Endometrial microvascular endothelial cells (primary cell): ENCODE measurements around the gene GOLGA8A. TPM values are rescaled to one million over a fixed set of nuclear protein-coding genes. Genes with fewer than 3 reads are reported as not detected.
"Not testable (repeated sequence)": the region's sequence is repeated elsewhere in the genome, so short reads cannot be mapped to it uniquely, and the experiment has no call there.

Experiments
- in situ Hi-C: cut with HindIII; loops from 2 replicates; pipeline ENCODE4 v1.10.0; 2017; ENCODE audit warnings: low sequenced_read_pairs, low pct_unique_long_range_greater_than_20kb; ENCODE audit errors: inconsistent ontology term
- total RNA-seq: library from RNA; depleted of rRNA; stranded (reverse); fragments of >200 nt; gene quantifications from one replicate; pipeline ENCODE4 v1.2.3, GENCODE V29; 2015; ENCODE audit errors: inconsistent ontology term

The GOLGA8A gene
- 4.6 TPM for total RNA-seq

- in situ Hi-C loops, result no loop called here
These were observed at the start of gene GOLGA8A for GRCh38 chr15:34437687-34438086. Gene GOLGA8A, minus strand, starts transcription at chr15:34437808. Its CDS starts 48,117 bp downstream, at chr15:34389691.

GRCh38 chr15:34483644-34484043 is 46.0 kb upstream of the GOLGA8A start:
- in situ Hi-C loops, result no loop called here

GRCh38 chr15:34481370-34481769 is 43.8 kb upstream of the GOLGA8A start:
- in situ Hi-C loops, result no loop called here

- in situ Hi-C loops, result no loop called here
These were observed 36.2 kb upstream of the GOLGA8A start for GRCh38 chr15:34473840-34474239.

- in situ Hi-C loops, result no loop called here
These were observed 35.3 kb upstream of the GOLGA8A start for GRCh38 chr15:34472947-34473346.

GRCh38 chr15:34470892-34471291 is 33.3 kb upstream of the GOLGA8A start:
- in situ Hi-C loops, result no loop called here

- in situ Hi-C loops, result no loop called here
These were observed 32.5 kb upstream of the GOLGA8A start for GRCh38 chr15:34470091-34470490.

GRCh38 chr15:34461730-34462129 is 24.1 kb upstream of the GOLGA8A start:
- in situ Hi-C loops, result no loop called here

- in situ Hi-C loops, result no loop called here
These were observed 22.8 kb upstream of the GOLGA8A start for GRCh38 chr15:34460451-34460850.

GRCh38 chr15:34456658-34457057 is 19.1 kb upstream of the GOLGA8A start:
- in situ Hi-C loops, result no loop called here

GRCh38 chr15:34442891-34443290 is 5.3 kb upstream of the GOLGA8A start:
- in situ Hi-C loops, result no loop called here

GRCh38 chr15:34439878-34440277 is 2.3 kb upstream of the GOLGA8A start:
- in situ Hi-C loops, result no loop called here

- in situ Hi-C loops, result no loop called here
These were observed 609 bp downstream of the GOLGA8A start for GRCh38 chr15:34436956-34437442.

- in situ Hi-C loops, result no loop called here
These were observed 1.3 kb downstream of the GOLGA8A start for GRCh38 chr15:34436126-34436955.

- in situ Hi-C loops, result no loop called here
These were observed 1.9 kb downstream of the GOLGA8A start for GRCh38 chr15:34435658-34436057.

- in situ Hi-C loops, result no loop called here
These were observed 2.8 kb downstream of the GOLGA8A start for GRCh38 chr15:34434627-34435305.

- in situ Hi-C loops, result not testable (repeated sequence)
These were observed 3.5 kb downstream of the GOLGA8A start for GRCh38 chr15:34433956-34434626.

GRCh38 chr15:34430642-34431041 is 7.0 kb downstream of the GOLGA8A start:
- in situ Hi-C loops, result not testable (repeated sequence)

GRCh38 chr15:34423425-34424090 is 14.1 kb downstream of the GOLGA8A start:
- in situ Hi-C loops, result not testable (repeated sequence)
